ENCODE data around the gene SHC2. TPM values are rescaled to one million over a fixed set of nuclear protein-coding genes. Genes with fewer than 3 reads are reported as not detected.

Gene SHC2
- total RNA-seq, 1 experiment from 2014 or later = 2.4 TPM

DNA sequence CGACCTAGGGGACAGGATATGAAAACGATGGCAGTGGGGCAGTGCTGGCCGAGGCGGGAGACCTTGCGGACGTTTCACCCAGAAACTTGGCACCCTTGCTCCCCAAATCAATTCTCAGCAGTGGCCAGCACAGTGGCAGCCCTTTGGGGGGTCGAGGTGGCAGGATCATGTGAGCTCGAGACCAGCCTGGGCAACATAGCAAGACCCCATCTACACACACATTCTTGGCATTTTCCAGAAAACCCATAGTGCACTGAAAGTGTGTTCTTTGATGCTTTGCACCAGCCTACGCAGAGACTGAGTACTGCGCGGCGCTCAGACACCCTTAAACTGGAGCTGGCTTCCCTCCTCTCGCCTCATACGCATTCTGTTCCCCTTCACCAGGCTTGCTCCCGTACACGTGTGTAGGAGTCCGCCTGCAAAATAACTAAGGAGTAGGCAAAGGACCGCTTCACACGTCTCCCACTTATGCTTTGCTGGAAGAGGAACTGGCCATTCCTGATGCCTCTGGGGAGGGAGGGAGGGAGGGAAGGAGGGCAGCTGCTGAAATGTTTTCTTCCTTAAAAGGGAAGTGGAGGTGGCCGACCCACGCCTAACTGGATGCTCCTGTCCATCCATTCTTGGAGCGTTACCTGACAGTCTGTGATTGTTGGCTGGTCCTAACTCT, 92.7 kb downstream of the SHC2 start:
- Histone ChIP-seq H3K4me1 (no peaks in the 10 kb centered on the region), H3K27me3 (replicated peaks; ENCODE audit: control insufficient read depth, insufficient read depth, low read length) (no peaks in the 10 kb centered on the region), H3K36me3 (ENCODE audit: control insufficient read depth, insufficient read depth, low read length) (no peaks in the 10 kb centered on the region), H3K9me3 (no peaks in the 10 kb centered on the region), H3K4me3 (ENCODE audit: low read depth, low read length) (no peak overlapping the region)
- Mint-ChIP-seq H3K4me3 (ENCODE audit: unreplicated experiment) (no peak overlapping the region), H3K9me3 (ENCODE audit: unreplicated experiment) (no peaks in the 10 kb centered on the region), H3K27ac (ENCODE audit: unreplicated experiment) (no peak overlapping the region), H3K36me3 (ENCODE audit: insufficient read depth, unreplicated experiment) (no peaks in the 10 kb centered on the region), H3K27me3 (ENCODE audit: insufficient read depth, unreplicated experiment) (peaks cover 23% of the 10 kb centered on the region), H3K4me1 (ENCODE audit: low read depth, unreplicated experiment) (no peaks in the 10 kb centered on the region)
- ChIA-PET POLR2A (no interaction called here), CTCF (no interaction called here)
- TF ChIP-seq, protein P1, sequence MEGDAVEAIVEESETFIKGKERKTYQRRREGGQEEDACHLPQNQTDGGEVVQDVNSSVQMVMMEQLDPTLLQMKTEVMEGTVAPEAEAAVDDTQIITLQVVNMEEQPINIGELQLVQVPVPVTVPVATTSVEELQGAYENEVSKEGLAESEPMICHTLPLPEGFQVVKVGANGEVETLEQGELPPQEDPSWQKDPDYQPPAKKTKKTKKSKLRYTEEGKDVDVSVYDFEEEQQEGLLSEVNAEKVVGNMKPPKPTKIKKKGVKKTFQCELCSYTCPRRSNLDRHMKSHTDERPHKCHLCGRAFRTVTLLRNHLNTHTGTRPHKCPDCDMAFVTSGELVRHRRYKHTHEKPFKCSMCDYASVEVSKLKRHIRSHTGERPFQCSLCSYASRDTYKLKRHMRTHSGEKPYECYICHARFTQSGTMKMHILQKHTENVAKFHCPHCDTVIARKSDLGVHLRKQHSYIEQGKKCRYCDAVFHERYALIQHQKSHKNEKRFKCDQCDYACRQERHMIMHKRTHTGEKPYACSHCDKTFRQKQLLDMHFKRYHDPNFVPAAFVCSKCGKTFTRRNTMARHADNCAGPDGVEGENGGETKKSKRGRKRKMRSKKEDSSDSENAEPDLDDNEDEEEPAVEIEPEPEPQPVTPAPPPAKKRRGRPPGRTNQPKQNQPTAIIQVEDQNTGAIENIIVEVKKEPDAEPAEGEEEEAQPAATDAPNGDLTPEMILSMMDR (IDR thresholded peaks at IDR 0.05; ENCODE audit: insufficient read depth in 1 of 2, low read depth in 1 of 2, low read length in 1 of 2, severe bottlenecking in 1 of 2, unreplicated experiment in 1 of 2) = no peak
- no peak for DNase-seq
- intact Hi-C loops (cut with micrococcal nuclease; ENCODE audit: unreplicated experiment) = no loop called here
- no TSS peak for BruUV-seq (replicated peaks)

- no peaks in the 10 kb centered on the region for H3K9me3 Mint-ChIP-seq (ENCODE audit: unreplicated experiment)
- no peaks in the 10 kb centered on the region for H3K9me3 ChIP-seq
- no peaks in the 10 kb centered on the region for H3K4me1 Mint-ChIP-seq (ENCODE audit: low read depth, unreplicated experiment)
- TF ChIP-seq, protein P1 (IDR thresholded peaks at IDR 0.05; ENCODE audit: insufficient read depth in 1 of 2, low read depth in 1 of 2, low read length in 1 of 2, severe bottlenecking in 1 of 2, unreplicated experiment in 1 of 2) = no peak
- ChIA-PET CTCF (no interaction called here), POLR2A (no interaction called here)
- BruUV-seq (replicated peaks) = no TSS peak
- DNase-seq = no peak
- H3K4me1 ChIP-seq = no peaks in the 10 kb centered on the region
- H3K36me3 Mint-ChIP-seq (ENCODE audit: insufficient read depth, unreplicated experiment) = no peaks in the 10 kb centered on the region
- intact Hi-C loops (cut with micrococcal nuclease; ENCODE audit: unreplicated experiment) = no loop called here
- no peak overlapping the region for H3K4me3 Mint-ChIP-seq (ENCODE audit: unreplicated experiment)
- no peak overlapping the region for H3K27ac Mint-ChIP-seq (ENCODE audit: unreplicated experiment)
- peaks cover 23% of the 10 kb centered on the region for H3K27me3 Mint-ChIP-seq (ENCODE audit: insufficient read depth, unreplicated experiment)
- H3K36me3 ChIP-seq (ENCODE audit: control insufficient read depth, insufficient read depth, low read length) = no peaks in the 10 kb centered on the region
- no peak overlapping the region for H3K4me3 ChIP-seq (ENCODE audit: low read depth, low read length)
- no peaks in the 10 kb centered on the region for H3K27me3 ChIP-seq (replicated peaks; ENCODE audit: control insufficient read depth, insufficient read depth, low read length)
Observed at GRCh38 chr19:367561-367960, 93.3 kb downstream of the SHC2 start.

GRCh38 chr19:366951-367350, 93.9 kb downstream of the SHC2 start:
- H3K27ac Mint-ChIP-seq (ENCODE audit: unreplicated experiment) = no peak overlapping the region
- no peaks in the 10 kb centered on the region for H3K27me3 ChIP-seq (replicated peaks; ENCODE audit: control insufficient read depth, insufficient read depth, low read length)
- peaks cover 23% of the 10 kb centered on the region for H3K27me3 Mint-ChIP-seq (ENCODE audit: insufficient read depth, unreplicated experiment)
- H3K9me3 Mint-ChIP-seq (ENCODE audit: unreplicated experiment) = no peaks in the 10 kb centered on the region
- CTCF ChIA-PET = no interaction called here
- no peak overlapping the region for H3K4me3 Mint-ChIP-seq (ENCODE audit: unreplicated experiment)
- no peak overlapping the region for H3K4me3 ChIP-seq (ENCODE audit: low read depth, low read length)
- intact Hi-C loops (cut with micrococcal nuclease; ENCODE audit: unreplicated experiment) = no loop called here
- POLR2A ChIA-PET = no interaction called here
- no peaks in the 10 kb centered on the region for H3K9me3 ChIP-seq
- no peaks in the 10 kb centered on the region for H3K4me1 ChIP-seq
- DNase-seq = no peak
- H3K36me3 ChIP-seq (ENCODE audit: control insufficient read depth, insufficient read depth, low read length) = no peaks in the 10 kb centered on the region
- no peaks in the 10 kb centered on the region for H3K36me3 Mint-ChIP-seq (ENCODE audit: insufficient read depth, unreplicated experiment)
- no TSS peak for BruUV-seq (replicated peaks)
- TF ChIP-seq, protein P1 (IDR thresholded peaks at IDR 0.05; ENCODE audit: insufficient read depth in 1 of 2, low read depth in 1 of 2, low read length in 1 of 2, severe bottlenecking in 1 of 2, unreplicated experiment in 1 of 2) = no peak
- no peaks in the 10 kb centered on the region for H3K4me1 Mint-ChIP-seq (ENCODE audit: low read depth, unreplicated experiment)

Other genes with a start within 250 kb of the SHC2 start
- gene PLPP2, start 169.6 kb downstream of the SHC2 start, total RNA-seq (2022) = 29.6 and 42.0 TPM in 2 replicates
- gene MIER2, start 116.2 kb downstream of the SHC2 start, total RNA-seq (2022) = 35.7 and 40.1 TPM in 2 replicates
- 0.16 and 0.43 TPM in 2 replicates for gene C2CD4C, start 51.9 kb downstream of the SHC2 start, total RNA-seq (2022)
- 0.73 and 1.3 TPM in 2 replicates for gene MADCAM1, start 35.5 kb upstream of the SHC2 start, total RNA-seq (2022)
- gene TPGS1, start 46.5 kb upstream of the SHC2 start, total RNA-seq (2022) = 11.5 and 14.9 TPM in 2 replicates
- 129 and 133 TPM in 2 replicates for gene CDC34, start 70.7 kb upstream of the SHC2 start, total RNA-seq (2022)
- 0.35 TPM in 1 of 2 replicates, not detected in the other for gene GZMM, start 83.0 kb upstream of the SHC2 start, total RNA-seq (2022)
- gene BSG, start 111.6 kb upstream of the SHC2 start, total RNA-seq (2022) = 618 and 656 TPM in 2 replicates
- gene HCN2, start 128.8 kb upstream of the SHC2 start, total RNA-seq (2022) = 2.7 and 3.9 TPM in 2 replicates
- gene POLRMT, start 172.5 kb upstream of the SHC2 start, total RNA-seq (2022) = 93.3 and 95.8 TPM in 2 replicates
- 0.68 TPM in 1 of 2 replicates, not detected in the other for gene FGF22, start 178.8 kb upstream of the SHC2 start, total RNA-seq (2022)
- 74.6 and 77.9 TPM in 2 replicates for gene RNF126, start 202.2 kb upstream of the SHC2 start, total RNA-seq (2022)
- gene FSTL3, start 215.4 kb upstream of the SHC2 start, total RNA-seq (2022) = 26.3 and 31.2 TPM in 2 replicates
- gene PRSS57, start 234.4 kb upstream of the SHC2 start, total RNA-seq (2022) = not detected in 2 replicates
- 14.7 and 16.1 TPM in 2 replicates for gene PALM, start 247.9 kb upstream of the SHC2 start, total RNA-seq (2022)